Measurements from ENCODE around the gene RNF207.

DNA sequence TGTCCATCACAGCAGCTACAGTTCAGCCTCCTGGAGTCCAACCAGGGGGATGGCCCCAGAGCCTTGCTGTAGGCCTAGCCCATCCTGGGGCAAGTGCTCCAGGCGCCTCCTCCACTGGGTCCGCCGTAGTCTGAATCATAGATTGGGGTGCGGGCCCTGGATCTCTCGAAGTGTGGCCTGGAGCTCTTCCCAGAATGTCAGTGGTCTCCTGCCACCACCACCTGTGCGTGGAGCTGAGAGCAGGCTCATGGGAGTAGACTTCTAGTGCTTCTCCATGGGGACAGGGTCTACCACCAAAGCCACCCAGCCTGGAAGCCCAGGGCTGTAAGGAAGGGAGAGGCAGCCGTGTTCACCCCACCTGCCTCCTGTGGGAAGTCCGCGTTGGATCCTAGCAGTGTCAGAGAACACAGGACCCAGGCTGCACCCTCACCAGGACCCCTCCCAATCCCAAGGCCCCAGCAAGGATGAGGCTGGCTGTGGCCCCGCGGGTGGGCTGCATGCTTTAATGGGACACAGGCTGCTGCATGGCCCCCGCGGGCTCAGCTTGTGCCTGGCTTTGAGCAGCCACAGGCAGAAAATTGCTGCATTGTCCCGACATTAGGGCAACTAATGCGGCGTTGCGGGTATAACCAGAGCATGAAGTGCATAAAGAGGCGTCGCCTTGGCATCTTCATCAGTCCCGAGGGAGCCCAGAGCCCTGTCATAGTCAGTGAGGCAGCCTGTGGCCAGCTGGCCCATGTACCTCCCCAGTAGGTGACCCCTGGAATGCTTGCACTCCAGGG lies 37.3 kb downstream of the RNF207 start:
- TF ChIP-seq CTCF (IDR thresholded peaks at IDR 0.05; ENCODE audit: insufficient read depth, low read length, poor library complexity, severe bottlenecking) (no peak), EZH2phosphoT487 (conservative IDR thresholded peaks at IDR 0.05; ENCODE audit: low read length) (no peak)

Measured in SU-DHL-6 (cell line).